ENCODE measurements around the gene SCRN3.
A peak's percentile ranks its signal among the peaks of the same experiment; 100 is the strongest.
"Not testable (repeated sequence)": the region's sequence is repeated elsewhere in the genome, so short reads cannot be mapped to it uniquely, and the experiment has no call there.

Gene SCRN3

GRCh38 chr2:174395284-174395968 lies at the start of gene SCRN3:
Gene SCRN3 (plus strand): TSS chr2:174395730. CDS start chr2:174398284, 2,554 bp downstream.
- peak; percentile 75 to 97 (median 86) for DNase-seq
- intact Hi-C loops (cut with DNase I) = no loop called here

DNA sequence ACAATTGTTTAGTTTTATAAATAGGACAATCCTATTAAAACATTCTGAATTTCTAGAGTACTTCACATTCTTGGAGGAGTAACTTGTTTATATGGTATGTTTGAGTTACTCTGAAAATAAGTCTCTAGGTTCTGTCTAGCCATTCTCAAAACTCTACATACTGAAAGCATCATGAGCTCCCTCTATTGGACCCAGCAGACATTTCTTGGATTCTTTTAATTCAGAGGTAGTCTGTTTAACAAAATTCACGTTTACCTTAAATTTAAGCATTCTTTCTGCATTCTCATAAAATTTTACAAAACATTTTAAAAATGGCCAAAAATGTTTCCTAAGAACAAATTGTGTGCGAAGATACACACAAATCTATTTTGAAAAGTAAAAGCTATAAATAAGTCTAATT lies 45.5 kb upstream of the SCRN3 start:
- DNase-seq = no peak
- intact Hi-C loops (cut with DNase I) = no loop called here

GRCh38 chr2:174350593-174351181 lies 44.8 kb upstream of the SCRN3 start:
- intact Hi-C loops (cut with DNase I) = no loop called here

DNA sequence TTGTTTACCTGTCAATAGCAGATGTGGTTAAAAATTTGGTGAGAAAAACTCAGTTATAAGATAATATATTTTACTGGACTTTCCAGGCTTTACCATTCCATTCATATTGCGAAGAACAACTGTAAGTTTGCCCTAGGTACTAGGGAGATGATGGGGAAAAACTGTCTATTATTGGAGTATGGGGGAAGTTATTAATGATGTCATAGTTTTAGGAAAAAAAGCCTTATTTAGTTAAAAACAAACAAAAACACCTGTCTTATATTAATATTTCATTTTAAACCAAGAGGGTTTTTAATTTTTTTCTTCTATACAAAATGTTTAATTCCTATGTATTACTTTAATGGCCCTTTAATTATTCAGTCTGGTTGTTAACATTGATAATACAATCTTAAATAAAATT lies 42.5 kb upstream of the SCRN3 start:
- DNase-seq = no peak
- intact Hi-C loops (cut with DNase I) = no loop called here

More at GRCh38 chr2:174350593-174351181, 44.8 kb upstream of the SCRN3 start:
- no peak for DNase-seq

DNA sequence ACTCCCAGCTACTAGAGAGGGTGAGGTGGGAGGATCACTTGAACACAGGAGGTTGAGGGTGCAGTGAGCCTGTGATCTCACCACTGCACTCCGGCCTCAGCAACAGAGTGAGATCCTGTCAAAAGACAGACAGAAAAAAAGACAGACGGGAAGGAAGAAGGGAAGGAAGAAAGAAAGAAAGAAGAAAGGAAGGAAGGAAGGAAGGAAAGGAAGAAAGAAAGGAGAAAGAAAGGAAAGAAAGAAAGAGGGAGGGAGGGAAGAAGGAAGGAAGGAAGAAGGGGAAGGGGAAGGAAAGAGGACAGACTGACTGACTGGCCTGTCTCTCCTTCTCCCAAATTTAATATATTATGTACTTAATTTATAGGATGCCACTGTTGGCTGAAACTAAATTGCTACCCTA lies 39.2 kb upstream of the SCRN3 start:
- DNase-seq = no peak
- intact Hi-C loops (cut with DNase I) = no loop called here

GRCh38 chr2:174359663-174360062 lies 35.9 kb upstream of the SCRN3 start:
- DNase-seq; intact Hi-C loops (cut with DNase I): not testable (repeated sequence)

- no peak for DNase-seq
- intact Hi-C loops (cut with DNase I) = no loop called here
These were observed 32.6 kb upstream of the SCRN3 start for GRCh38 chr2:174362949-174363348.

DNA sequence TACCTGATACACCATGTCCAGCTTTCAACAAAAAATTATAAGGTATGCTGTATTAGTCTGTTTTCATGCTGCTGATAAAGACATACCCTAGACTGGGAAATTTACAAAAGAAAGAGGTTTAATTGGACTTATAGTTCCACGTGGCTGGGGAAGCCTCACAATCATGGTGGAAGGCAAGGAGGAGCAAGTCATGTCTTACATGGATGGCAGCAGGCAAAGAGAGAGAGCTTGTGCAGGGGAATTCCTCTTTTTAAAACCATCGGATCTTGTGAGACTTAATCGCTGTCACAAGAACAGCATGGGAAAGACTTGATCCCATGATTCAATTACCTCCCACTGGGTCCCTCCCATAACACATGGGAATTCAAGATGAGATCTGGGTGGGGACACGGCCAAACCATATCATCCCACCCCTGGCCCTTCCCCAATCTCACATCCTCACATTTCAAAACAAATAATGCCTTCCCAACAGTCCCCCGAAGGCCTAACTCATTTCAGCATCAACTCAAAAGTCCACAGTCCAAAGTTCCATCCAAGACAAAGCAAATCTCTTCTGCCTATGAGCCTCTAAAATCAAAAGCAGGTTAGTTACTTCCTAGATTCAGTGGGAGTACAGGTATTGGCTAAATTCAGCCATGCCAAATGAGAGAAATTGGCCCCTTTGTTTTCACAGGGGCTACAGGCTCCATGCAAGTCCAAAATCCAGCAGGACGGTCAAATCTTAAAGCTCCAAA lies 31.9 kb upstream of the SCRN3 start:
- DNase-seq; intact Hi-C loops (cut with DNase I): not testable (repeated sequence)

DNA sequence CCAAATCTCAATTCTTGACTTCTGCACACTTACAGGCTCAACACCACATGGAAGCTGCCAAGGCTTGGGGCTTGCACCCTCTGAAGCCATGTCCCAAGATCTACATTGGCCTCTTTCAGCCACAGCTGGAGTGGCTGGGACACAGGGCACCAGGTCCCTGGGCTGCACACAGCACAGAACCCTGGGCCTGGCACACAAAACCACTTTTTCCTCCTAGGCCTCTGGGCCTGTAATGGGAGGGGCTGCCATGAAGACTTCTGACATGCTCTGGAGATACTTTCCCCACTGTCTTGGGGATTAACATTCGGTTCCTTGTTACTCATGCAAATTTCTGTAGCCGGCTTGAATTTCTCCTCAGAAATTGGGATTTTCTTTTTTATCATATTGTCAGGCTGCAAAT lies 30.9 kb upstream of the SCRN3 start:
- intact Hi-C loops (cut with DNase I) = no loop called here
- no peak for DNase-seq

DNA sequence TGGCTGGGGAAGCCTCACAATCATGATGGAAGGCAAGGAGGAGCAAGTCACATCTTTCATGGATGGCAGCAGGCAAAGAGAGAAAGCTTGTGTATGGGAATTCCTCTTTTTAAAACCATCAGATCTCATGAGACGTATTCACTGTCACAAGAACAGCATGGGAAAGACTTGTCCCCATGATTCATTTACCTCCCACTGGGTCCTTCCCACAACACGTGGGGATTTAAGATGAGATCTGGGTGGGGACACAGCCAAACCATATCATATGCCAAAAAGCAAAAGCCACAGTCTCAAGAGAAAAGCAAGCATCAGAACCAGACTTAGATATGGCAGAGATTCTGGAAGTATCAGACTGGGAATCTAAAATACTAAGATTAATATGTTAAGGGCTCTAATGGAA lies 30.0 kb upstream of the SCRN3 start:
- intact Hi-C loops (cut with DNase I) = no loop called here
- DNase-seq = no peak

GRCh38 chr2:174368691-174369090 lies 26.8 kb upstream of the SCRN3 start:
- no peak for DNase-seq
- intact Hi-C loops (cut with DNase I) = no loop called here

GRCh38 chr2:174376967-174377366 lies 18.6 kb upstream of the SCRN3 start:
- intact Hi-C loops (cut with DNase I) = no loop called here
- DNase-seq = no peak

GRCh38 chr2:174383796-174384195 lies 11.7 kb upstream of the SCRN3 start:
- no peak for DNase-seq
- intact Hi-C loops (cut with DNase I) = no loop called here

DNA sequence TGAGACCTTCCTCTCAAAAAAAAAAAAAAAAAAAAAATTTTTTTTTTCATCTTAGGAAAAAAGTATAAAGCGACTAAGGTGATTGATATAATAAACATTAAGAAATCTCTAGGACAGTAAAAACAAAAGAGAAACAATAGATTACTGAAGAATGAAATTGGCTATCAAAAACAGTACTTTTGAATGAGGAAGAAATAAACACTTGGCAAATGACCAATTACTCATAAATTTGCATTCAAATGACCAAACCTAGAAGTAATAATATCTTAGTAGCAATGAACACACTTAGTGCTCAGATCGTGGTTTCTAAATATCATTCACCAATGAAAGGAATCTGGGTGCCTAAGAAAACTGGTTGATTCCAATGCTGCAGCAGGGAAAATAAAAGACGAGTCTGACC lies 10.3 kb upstream of the SCRN3 start:
- intact Hi-C loops (cut with DNase I) = no loop called here

DNA sequence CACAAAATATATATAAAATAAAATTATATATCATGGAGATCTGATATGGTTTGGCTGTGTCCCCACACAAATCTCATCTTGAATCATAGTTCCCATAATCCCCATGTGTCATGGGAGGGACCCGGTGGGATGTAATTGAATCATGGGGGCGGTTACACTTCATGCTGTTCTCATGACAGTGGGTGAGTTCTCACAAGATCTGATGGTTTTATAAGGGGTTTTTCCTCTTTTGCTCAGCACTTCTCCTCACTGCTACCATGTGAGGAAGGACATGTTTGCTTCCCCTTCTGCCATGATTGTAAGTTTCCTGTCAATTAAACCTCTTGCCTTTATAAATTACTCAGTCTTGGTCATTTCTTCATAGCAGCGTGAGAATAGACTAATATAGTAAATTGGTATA lies 6.8 kb upstream of the SCRN3 start:
- intact Hi-C loops (cut with DNase I); DNase-seq: not testable (repeated sequence)

More for the DNA sequence above, 10.3 kb upstream of the SCRN3 start:
- no peak for DNase-seq

DNA sequence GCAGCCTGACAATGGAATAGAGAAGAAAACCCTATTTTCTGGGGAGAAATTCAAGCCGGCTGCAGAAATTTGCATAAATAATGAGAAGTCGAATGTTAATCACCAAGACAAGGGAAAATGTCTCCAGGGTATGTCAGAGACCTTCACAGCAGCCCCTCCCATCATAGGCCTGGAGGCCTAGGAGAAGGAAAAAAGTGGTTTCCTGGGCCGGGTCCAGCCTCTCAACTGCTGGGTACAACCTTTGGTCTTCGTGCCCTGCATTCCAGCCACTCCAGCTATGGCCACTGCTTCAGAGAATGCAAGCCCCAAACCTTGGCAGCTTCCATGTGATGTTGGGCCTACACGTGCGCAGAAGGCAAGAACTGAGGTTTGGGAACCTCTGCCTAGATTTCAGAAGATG lies 6.0 kb upstream of the SCRN3 start:
- intact Hi-C loops (cut with DNase I) = no loop called here
- no peak for DNase-seq

- intact Hi-C loops (cut with DNase I); DNase-seq: not testable (repeated sequence)
These were observed 5.2 kb upstream of the SCRN3 start for GRCh38 chr2:174390303-174390702.

- no peak for DNase-seq
- intact Hi-C loops (cut with DNase I) = no loop called here
These were observed 2.8 kb upstream of the SCRN3 start for GRCh38 chr2:174392706-174393105.

DNA sequence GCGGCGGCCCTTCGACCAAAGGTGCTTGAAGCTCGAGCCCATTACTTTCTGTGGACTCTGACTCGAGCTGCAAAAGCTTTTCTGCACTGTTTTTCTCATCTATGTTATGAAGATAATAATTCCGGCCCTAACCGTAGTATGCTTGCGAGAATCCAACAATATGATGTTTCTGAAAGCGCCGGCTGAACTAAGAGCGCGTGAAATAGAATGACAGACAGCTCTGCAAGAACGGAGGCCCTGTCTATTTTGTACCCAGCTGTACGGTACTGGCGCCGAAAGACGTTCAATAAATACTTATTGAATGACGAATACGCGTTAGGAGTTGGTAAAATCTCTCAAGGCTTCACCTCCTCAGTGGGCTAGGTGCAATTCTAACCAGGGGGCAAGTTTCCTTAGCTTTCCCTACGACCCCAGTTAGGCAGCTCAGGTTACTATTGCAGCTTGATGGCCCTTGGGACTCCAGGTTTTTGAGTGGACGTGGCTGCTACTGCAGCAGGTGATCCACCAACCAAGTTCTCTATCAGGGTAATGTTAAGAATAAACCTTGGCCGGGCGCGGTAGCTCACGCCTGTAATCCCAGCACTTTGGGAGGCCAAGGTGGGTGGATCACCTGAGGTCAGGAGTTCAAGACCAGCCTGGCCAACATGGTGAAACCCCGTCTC lies 570 bp downstream of the SCRN3 start:
- no peak for DNase-seq

DNA sequence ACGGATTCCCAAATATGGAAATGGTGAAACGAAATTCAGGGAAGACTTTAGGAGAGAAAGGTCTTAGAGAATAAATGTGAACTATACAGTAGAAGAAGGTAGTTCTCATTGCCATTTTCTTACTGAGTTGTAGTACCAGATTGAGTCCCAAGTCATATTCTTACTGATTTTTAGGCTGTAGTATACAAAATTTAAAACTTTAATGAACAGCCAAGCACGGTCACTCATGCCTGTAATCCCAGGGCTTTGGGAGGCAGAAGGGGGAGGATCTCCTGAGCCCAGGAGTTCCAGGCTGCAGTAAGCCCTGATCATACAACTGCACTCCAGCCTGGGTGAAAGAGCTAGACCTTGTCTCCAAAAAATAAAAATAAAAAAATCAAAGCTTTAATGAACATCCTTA lies 2.2 kb downstream of the SCRN3 start:
- intact Hi-C loops (cut with DNase I) = no loop called here
- DNase-seq = no peak

More for the DNA sequence above, 570 bp downstream of the SCRN3 start:
- intact Hi-C loops (cut with DNase I) = no loop called here

DNA sequence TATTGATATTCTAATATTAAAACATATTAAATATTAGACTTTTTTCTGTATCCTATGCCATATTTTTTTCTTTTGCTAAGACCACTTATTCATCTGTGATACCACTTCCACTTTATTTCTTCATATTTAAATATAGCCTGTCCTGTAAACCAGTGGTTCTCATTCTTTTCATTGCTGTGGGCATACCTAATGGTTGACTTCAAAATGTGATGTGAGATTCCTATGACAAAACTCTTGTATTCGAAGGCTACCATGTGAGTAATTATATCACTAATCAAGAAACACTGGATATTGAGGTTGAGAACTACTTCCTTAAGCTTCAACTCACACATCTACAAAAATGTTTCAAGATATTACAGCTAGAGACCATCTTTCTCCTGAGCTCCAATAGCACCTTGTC lies 3.6 kb downstream of the SCRN3 start:
- intact Hi-C loops (cut with DNase I) = no loop called here
- no peak for DNase-seq

Measured in posterior cingulate gyrus (tissue), 11 donors.